Measurements from ENCODE around the gene PPP1R14C.

GRCh38 chr6:150282806-150283205 lies 140.0 kb downstream of the PPP1R14C start:
- no peak for TF ChIP-seq POLR2A (IDR thresholded peaks at IDR 0.05)
- TF ChIP-seq, protein P1, sequence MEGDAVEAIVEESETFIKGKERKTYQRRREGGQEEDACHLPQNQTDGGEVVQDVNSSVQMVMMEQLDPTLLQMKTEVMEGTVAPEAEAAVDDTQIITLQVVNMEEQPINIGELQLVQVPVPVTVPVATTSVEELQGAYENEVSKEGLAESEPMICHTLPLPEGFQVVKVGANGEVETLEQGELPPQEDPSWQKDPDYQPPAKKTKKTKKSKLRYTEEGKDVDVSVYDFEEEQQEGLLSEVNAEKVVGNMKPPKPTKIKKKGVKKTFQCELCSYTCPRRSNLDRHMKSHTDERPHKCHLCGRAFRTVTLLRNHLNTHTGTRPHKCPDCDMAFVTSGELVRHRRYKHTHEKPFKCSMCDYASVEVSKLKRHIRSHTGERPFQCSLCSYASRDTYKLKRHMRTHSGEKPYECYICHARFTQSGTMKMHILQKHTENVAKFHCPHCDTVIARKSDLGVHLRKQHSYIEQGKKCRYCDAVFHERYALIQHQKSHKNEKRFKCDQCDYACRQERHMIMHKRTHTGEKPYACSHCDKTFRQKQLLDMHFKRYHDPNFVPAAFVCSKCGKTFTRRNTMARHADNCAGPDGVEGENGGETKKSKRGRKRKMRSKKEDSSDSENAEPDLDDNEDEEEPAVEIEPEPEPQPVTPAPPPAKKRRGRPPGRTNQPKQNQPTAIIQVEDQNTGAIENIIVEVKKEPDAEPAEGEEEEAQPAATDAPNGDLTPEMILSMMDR (IDR thresholded peaks at IDR 0.05): no peak
- TF ChIP-seq POLR2AphosphoS5 (IDR thresholded peaks at IDR 0.05): no peak
- no peak for TF ChIP-seq EP300 (IDR thresholded peaks at IDR 0.05)
